ENCODE measurements around the gene KIRREL3.

- TF ChIP-seq POLR2AphosphoS5 (IDR thresholded peaks at IDR 0.05; ENCODE audit: control insufficient read depth, insufficient read depth, low read depth, low read length), result no peak
- TF ChIP-seq FOXK2 (conservative IDR thresholded peaks at IDR 0.05 in 1 of 2, IDR thresholded peaks at IDR 0.05 in 1 of 2; ENCODE audit: low read depth in 2 of 2), result no peak
- TF ChIP-seq CTCF (IDR thresholded peaks at IDR 0.05 in 2 of 3, conservative IDR thresholded peaks at IDR 0.05 in 1 of 3; ENCODE audit: insufficient read depth in 2 of 3, low read depth in 1 of 3, low read length in 3 of 3), result no peak
- TF ChIP-seq BHLHE40 (IDR thresholded peaks at IDR 0.05; ENCODE audit: low read length), result no peak
- TF ChIP-seq MXI1 (IDR thresholded peaks at IDR 0.05; ENCODE audit: low read depth, low read length), result no peak
- TF ChIP-seq CCAR2 (IDR thresholded peaks at IDR 0.05; ENCODE audit: low read depth, low read length), result no peak
- no peak for TF ChIP-seq EZH2 (IDR thresholded peaks at IDR 0.05; ENCODE audit: borderline replicate concordance, low read depth, low read length)
- no peak for TF ChIP-seq BRCA1 (IDR thresholded peaks at IDR 0.05)
- TF ChIP-seq BRCA1 (CRISPR knock-in tag; IDR thresholded peaks at IDR 0.05), result no peak
- no peak for TF ChIP-seq HDAC6 (IDR thresholded peaks at IDR 0.05; ENCODE audit: low read depth, low read length)
- TF ChIP-seq, protein P1, sequence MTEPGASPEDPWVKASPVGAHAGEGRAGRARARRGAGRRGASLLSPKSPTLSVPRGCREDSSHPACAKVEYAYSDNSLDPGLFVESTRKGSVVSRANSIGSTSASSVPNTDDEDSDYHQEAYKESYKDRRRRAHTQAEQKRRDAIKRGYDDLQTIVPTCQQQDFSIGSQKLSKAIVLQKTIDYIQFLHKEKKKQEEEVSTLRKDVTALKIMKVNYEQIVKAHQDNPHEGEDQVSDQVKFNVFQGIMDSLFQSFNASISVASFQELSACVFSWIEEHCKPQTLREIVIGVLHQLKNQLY (CRISPR knock-in tag; conservative IDR thresholded peaks at IDR 0.05), result no peak
- TF ChIP-seq GABPB1 (CRISPR knock-in tag; IDR thresholded peaks at IDR 0.05), result no peak
- no peak for TF ChIP-seq ZBTB1 (CRISPR knock-in tag; IDR thresholded peaks at IDR 0.05; ENCODE audit: borderline replicate concordance, low read depth)
- no peak for TF ChIP-seq ZFX (CRISPR knock-in tag; IDR thresholded peaks at IDR 0.05)
Measured at GRCh38 chr11:126746443-126746842, 254.1 kb downstream of the KIRREL3 start.

Data from K562 (cell line).